ENCODE results near the gene PDE11A. TPM values are rescaled to one million over a fixed set of nuclear protein-coding genes. Genes with fewer than 3 reads are reported as not detected.

Gene PDE11A
- total RNA-seq, 4 donors from 2014 or later = 0.82 to 16.2 (median 4.3) TPM

- intact Hi-C loops (cut with DNase I; ENCODE audit: low total_unique reads) = no loop called here
- no peak for ATAC-seq
- no peaks in the 10 kb centered on the region for H3K27me3 ChIP-seq
- H3K27ac ChIP-seq = no peak overlapping the region
- DNase-seq = no peak
- no peaks in the 10 kb centered on the region for H3K4me1 ChIP-seq
- no peak for TF ChIP-seq POLR2A (IDR thresholded peaks at IDR 0.05)
- TF ChIP-seq CTCF (IDR thresholded peaks at IDR 0.05 in 4 of 5, conservative IDR thresholded peaks at IDR 0.05 in 1 of 5) = no peak
- no peaks in the 10 kb centered on the region for H3K36me3 ChIP-seq
- no peak overlapping the region for H3K4me3 ChIP-seq
- H3K9me3 ChIP-seq = no peaks in the 10 kb centered on the region
- in situ Hi-C loops (cut with MboI; ENCODE audit: low sequenced_read_pairs in 4 of 4) = no loop called here
These were observed 383.0 kb downstream of the PDE11A start for GRCh38 chr2:177689623-177690022.

GRCh38 chr2:177688844-177689243 is 383.7 kb downstream of the PDE11A start:
- DNase-seq (no peak), ATAC-seq (no peak)
- TF ChIP-seq POLR2A (IDR thresholded peaks at IDR 0.05) = no peak
- TF ChIP-seq CTCF (IDR thresholded peaks at IDR 0.05 in 4 of 5, conservative IDR thresholded peaks at IDR 0.05 in 1 of 5) = no peak
- no peaks in the 10 kb centered on the region for H3K27me3 ChIP-seq
- H3K27ac ChIP-seq = no peak overlapping the region
- in situ Hi-C loops (cut with MboI; ENCODE audit: low sequenced_read_pairs in 4 of 4) = no loop called here
- no peak overlapping the region for H3K4me3 ChIP-seq
- no peaks in the 10 kb centered on the region for H3K4me1 ChIP-seq
- H3K36me3 ChIP-seq = no peaks in the 10 kb centered on the region
- intact Hi-C loops (cut with DNase I; ENCODE audit: low total_unique reads) = no loop called here
- H3K9me3 ChIP-seq = no peaks in the 10 kb centered on the region

- in situ Hi-C loops (cut with MboI; ENCODE audit: low sequenced_read_pairs in 4 of 4) (no loop called here), intact Hi-C loops (cut with DNase I; ENCODE audit: low total_unique reads) (no loop called here)
- Histone ChIP-seq H3K9me3 (no peaks in the 10 kb centered on the region), H3K27me3 (no peaks in the 10 kb centered on the region), H3K4me3 (no peak overlapping the region), H3K27ac (no peak overlapping the region), H3K4me1 (peaks cover 0 to 16% of the 10 kb centered on the region in 2 donors), H3K36me3 (no peaks in the 10 kb centered on the region)
- no peak for ATAC-seq
- no peak for TF ChIP-seq POLR2A (IDR thresholded peaks at IDR 0.05)
- no peak for TF ChIP-seq CTCF (IDR thresholded peaks at IDR 0.05 in 4 of 5, conservative IDR thresholded peaks at IDR 0.05 in 1 of 5)
- no peak for DNase-seq
These were observed 388.9 kb downstream of the PDE11A start for GRCh38 chr2:177683661-177684069.

- Histone ChIP-seq H3K4me3 (no peak overlapping the region), H3K36me3 (no peaks in the 10 kb centered on the region), H3K4me1 (peaks cover 0 to 16% of the 10 kb centered on the region in 2 donors), H3K27ac (no peak overlapping the region), H3K27me3 (no peaks in the 10 kb centered on the region), H3K9me3 (no peaks in the 10 kb centered on the region)
- TF ChIP-seq CTCF (IDR thresholded peaks at IDR 0.05 in 4 of 5, conservative IDR thresholded peaks at IDR 0.05 in 1 of 5) = no peak
- TF ChIP-seq POLR2A (IDR thresholded peaks at IDR 0.05) = no peak
- intact Hi-C loops (cut with DNase I; ENCODE audit: low total_unique reads) (no loop called here), in situ Hi-C loops (cut with MboI; ENCODE audit: low sequenced_read_pairs in 4 of 4) (no loop called here)
- DNase-seq = no peak
- ATAC-seq = no peak
These were observed 389.5 kb downstream of the PDE11A start for GRCh38 chr2:177682836-177683660.
